Measurements from ENCODE around the gene HSPA6.
"Not testable (repeated sequence)": the region's sequence is repeated elsewhere in the genome, so short reads cannot be mapped to it uniquely, and the experiment has no call there.

The HSPA6 gene

GRCh38 chr1:161506336-161507223, 17.8 kb upstream of the HSPA6 start:
- FAIRE-seq (peak; percentile 73), DNase-seq (ENCODE audit: insufficient read length) (no peak)
- TF ChIP-seq TAF1 (IDR thresholded peaks at IDR 0.05; ENCODE audit: borderline replicate concordance, low read depth, low read length), result no peak
- no peak for TF ChIP-seq POLR2AphosphoS5 (IDR thresholded peaks at IDR 0.05; ENCODE audit: low read depth, low read length)
- no peak for TF ChIP-seq POLR2A (IDR thresholded peaks at IDR 0.05; ENCODE audit: low read depth, low read length)

- DNase-seq (ENCODE audit: insufficient read length) (no peak), FAIRE-seq (no peak)
- TF ChIP-seq TAF1 (IDR thresholded peaks at IDR 0.05; ENCODE audit: borderline replicate concordance, low read depth, low read length) (no peak), POLR2AphosphoS5 (IDR thresholded peaks at IDR 0.05; ENCODE audit: low read depth, low read length) (no peak), POLR2A (IDR thresholded peaks at IDR 0.05; ENCODE audit: low read depth, low read length) (no peak)
These were observed 13.9 kb upstream of the HSPA6 start for GRCh38 chr1:161510477-161510876.

DNA sequence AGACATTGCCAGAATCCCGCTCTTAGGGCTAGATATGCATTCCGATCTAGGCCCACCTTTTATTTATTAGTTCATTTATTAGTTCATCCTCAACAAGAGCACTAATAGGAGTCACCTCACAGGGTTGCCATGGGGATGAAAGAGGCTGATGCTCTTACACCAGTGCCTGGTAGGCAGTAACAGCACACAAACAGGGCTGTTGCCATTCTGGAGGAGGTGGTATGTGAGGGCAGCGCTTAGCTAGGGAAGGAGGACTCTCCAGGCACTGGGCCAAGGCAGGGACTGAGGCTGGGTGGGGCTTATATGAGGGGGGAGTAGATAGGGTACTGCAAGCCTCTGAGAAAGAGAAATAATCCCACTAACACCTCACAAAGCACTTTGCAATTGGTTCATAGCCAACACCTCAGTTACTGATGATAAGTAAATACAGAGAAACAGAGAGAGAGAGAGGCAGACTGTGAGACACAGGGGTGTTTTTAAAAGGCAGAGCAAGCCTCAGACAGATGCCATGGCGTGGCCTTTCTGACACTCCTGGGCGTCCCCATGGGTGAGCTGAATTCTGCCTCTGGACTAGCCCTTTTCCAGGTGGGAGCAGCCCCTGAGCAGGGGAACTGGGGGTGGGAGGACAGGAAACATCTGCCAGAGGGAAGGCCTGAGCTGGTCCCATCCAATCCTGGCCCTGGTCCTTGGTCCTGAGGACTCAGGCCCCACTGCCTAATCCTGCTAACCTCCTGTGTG, 13.2 kb upstream of the HSPA6 start:
- FAIRE-seq, result no peak
- no peak for DNase-seq (ENCODE audit: insufficient read length)
- TF ChIP-seq TAF1 (IDR thresholded peaks at IDR 0.05; ENCODE audit: borderline replicate concordance, low read depth, low read length) (no peak), POLR2AphosphoS5 (IDR thresholded peaks at IDR 0.05; ENCODE audit: low read depth, low read length) (no peak), POLR2A (IDR thresholded peaks at IDR 0.05; ENCODE audit: low read depth, low read length) (no peak)

DNA sequence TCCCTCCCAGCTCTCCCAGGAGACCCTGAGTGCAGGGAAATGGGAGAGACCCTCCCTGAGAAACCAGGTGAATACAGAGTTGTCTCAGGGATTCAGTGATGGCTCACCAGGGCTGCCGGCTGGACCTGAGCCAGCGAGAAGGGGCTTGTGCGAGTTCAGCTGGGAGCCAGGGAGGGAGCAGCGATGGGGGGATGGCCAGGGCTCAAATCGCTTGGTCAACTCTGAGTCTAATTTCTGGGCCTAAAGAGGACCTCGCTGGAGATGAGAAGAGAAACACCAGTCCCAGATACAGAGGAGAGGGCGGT, 12.6 kb upstream of the HSPA6 start:
- TF ChIP-seq POLR2A (IDR thresholded peaks at IDR 0.05; ENCODE audit: low read depth, low read length) (no peak), POLR2AphosphoS5 (IDR thresholded peaks at IDR 0.05; ENCODE audit: low read depth, low read length) (no peak), TAF1 (IDR thresholded peaks at IDR 0.05; ENCODE audit: borderline replicate concordance, low read depth, low read length) (no peak)
- no peak for DNase-seq (ENCODE audit: insufficient read length)
- no peak for FAIRE-seq

DNA sequence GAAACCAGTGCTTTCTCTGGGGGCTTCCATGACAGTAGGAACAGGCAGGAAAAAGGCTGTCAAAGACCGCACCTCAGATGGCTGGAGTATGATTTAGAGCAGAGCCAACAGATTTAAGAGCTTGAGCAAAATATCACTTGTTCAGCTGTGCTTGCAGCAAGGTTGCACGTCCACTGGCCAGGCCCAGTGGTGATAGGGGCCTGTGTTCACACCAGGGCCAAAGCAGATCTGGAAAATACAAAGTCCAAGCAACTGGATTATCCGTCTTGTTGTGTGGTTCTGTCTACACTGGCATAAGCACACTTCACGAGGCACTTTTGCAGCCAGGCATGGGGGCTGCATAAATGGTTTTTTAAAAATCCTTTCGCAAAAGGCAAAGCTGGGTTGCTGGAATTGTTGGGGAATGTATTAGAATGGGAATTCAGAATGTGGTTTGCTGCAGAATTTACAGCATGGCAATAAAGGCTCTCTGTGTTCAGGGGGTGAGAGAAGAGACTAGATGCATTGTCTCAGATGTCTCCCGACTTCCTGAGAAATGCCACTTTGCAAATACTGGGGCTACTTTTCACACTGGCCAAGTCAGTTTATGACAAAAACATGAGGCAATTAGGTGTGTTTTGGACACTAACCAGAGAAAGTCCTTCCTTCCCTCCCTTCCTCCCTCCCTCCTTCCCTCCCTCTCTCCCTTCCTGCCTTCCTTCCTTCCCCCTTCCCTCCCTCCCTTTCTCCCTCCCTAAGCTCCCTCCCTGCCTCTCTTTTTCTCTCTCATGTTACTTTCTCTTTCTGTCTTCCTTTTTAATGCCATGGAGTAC, 11.5 kb upstream of the HSPA6 start:
- peak; percentile 72 for FAIRE-seq
- DNase-seq (ENCODE audit: insufficient read length), result not testable (repeated sequence)

- not testable (repeated sequence) for DNase-seq (ENCODE audit: insufficient read length); FAIRE-seq
These were observed 10.9 kb upstream of the HSPA6 start for GRCh38 chr1:161513448-161513780.

- FAIRE-seq; DNase-seq (ENCODE audit: insufficient read length): not testable (repeated sequence)
These were observed 10.4 kb upstream of the HSPA6 start for GRCh38 chr1:161513953-161514352.

GRCh38 chr1:161523041-161523816, 1.1 kb upstream of the HSPA6 start:
- FAIRE-seq; DNase-seq (ENCODE audit: insufficient read length): not testable (repeated sequence)

DNA sequence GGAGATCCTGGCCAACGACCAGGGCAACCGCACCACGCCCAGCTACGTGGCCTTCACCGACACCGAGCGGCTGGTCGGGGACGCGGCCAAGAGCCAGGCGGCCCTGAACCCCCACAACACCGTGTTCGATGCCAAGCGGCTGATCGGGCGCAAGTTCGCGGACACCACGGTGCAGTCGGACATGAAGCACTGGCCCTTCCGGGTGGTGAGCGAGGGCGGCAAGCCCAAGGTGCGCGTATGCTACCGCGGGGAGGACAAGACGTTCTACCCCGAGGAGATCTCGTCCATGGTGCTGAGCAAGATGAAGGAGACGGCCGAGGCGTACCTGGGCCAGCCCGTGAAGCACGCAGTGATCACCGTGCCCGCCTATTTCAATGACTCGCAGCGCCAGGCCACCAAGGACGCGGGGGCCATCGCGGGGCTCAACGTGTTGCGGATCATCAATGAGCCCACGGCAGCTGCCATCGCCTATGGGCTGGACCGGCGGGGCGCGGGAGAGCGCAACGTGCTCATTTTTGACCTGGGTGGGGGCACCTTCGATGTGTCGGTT, 477 bp downstream of the HSPA6 start:
- not testable (repeated sequence) for DNase-seq (ENCODE audit: insufficient read length)
- FAIRE-seq, result peak; percentile 76

DNA sequence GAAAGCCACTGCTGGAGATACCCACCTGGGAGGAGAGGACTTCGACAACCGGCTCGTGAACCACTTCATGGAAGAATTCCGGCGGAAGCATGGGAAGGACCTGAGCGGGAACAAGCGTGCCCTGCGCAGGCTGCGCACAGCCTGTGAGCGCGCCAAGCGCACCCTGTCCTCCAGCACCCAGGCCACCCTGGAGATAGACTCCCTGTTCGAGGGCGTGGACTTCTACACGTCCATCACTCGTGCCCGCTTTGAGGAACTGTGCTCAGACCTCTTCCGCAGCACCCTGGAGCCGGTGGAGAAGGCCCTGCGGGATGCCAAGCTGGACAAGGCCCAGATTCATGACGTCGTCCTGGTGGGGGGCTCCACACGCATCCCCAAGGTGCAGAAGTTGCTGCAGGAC, 981 bp downstream of the HSPA6 start:
- not testable (repeated sequence) for FAIRE-seq; DNase-seq (ENCODE audit: insufficient read length)

DNA sequence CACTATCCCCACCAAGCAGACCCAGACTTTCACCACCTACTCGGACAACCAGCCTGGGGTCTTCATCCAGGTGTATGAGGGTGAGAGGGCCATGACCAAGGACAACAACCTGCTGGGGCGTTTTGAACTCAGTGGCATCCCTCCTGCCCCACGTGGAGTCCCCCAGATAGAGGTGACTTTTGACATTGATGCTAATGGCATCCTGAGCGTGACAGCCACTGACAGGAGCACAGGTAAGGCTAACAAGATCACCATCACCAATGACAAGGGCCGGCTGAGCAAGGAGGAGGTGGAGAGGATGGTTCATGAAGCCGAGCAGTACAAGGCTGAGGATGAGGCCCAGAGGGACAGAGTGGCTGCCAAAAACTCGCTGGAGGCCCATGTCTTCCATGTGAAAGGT, 1.6 kb downstream of the HSPA6 start:
- FAIRE-seq, result not testable (repeated sequence)

DNA sequence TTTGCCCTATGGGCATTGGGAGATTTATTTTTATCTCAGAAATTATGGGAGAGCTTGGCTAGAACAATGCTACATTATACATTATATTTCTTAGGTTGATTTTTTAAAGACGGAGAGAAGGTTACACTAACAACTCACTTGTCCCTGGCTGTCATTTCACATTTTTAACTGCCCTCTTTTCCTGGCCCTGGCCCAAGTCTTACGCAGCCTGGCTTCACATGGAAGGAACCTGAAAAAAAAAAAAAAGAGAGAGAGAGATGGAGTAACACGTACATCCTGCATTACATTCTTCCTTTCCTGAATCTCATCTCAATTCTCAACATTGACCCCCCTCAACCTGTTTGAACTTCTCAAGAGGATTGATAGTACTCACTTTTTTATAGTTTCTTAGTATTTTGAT, 4.2 kb downstream of the HSPA6 start:
- FAIRE-seq; DNase-seq (ENCODE audit: insufficient read length): not testable (repeated sequence)

More for the DNA sequence above, 1.6 kb downstream of the HSPA6 start:
- not testable (repeated sequence) for DNase-seq (ENCODE audit: insufficient read length)

- not testable (repeated sequence) for DNase-seq (ENCODE audit: insufficient read length)
- peak; percentile 82 for FAIRE-seq
These were observed 5.2 kb downstream of the HSPA6 start for GRCh38 chr1:161529463-161530104.

DNA sequence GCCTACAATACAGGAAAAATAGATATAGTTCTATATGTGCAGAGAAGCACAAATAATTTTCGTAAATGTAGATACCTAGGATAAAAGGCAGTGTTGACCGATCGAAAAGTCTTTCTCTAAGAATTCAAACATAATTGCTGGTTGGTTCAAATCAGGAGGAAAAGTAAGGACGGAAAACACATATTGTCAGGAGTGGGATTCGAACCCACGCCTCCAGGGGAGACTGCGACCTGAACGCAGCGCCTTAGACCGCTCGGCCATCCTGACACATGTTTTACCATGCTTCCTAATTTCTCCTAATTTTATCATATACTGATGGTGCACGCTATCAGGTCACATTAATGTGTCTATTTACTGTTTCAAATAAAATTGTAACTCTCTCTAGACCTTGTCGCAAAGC, 5.8 kb downstream of the HSPA6 start:
- FAIRE-seq; DNase-seq (ENCODE audit: insufficient read length): not testable (repeated sequence)

DNA sequence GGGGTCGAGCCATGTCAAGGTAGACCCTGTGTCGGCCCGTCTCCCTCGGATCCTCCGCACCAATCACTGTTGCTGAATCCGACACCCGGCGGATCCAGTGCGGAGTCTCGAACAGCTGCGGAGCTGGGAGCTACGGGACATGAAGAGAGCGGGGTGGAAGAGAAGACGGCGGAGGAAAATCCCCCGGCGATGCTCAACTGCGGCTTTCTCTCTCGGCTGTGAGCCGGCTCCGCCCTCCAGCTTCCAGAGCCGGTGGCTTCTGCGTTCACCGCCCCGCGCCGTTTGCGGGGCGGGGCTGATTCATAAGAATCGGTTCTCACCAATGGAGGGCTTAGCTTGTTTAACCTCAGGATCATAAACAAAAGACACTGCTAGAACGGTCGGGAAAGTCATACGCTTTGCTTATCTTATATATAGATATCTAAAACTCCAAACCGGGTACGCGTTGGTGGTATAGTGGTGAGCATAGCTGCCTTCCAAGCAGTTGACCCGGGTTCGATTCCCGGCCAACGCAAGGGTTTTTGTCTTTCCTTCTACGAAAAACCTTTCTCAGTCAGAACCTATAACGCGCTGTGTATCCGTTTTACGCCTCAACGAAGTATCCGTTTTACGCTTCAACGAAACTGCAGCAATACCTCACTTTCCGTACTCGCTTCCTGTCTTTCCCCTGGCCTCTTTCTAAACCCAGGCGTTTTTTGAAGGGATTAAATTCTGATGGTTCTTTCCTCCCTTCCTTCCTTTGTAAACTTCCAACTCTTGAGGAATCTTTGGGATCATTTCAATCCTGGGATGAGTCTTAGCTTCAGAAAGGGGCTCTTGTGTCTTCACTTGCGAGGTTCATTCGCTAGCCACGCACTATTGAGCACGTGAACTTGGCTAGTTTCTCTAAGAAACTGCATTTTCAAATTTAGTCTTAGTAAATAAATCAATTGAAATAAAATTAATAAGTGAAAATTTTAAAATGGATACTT, 6.6 kb downstream of the HSPA6 start:
- peak; percentile 51 for DNase-seq (ENCODE audit: insufficient read length)
- peak; percentile 93 for FAIRE-seq

Measured in GM12892 (cell line).